OCI-LY1 (cell line): ENCODE results near the gene RASGRF2.

Experiments used
- H2AFZ ChIP-seq: fragments of 200-600 bp; sonication (generic), shearing (Covaris generic); 2 replicates; pipeline ENCODE4 v1.6.0; 2014; ENCODE audit warnings: antibody characterized with exemption, mild to moderate bottlenecking, low read length
- H3F3A ChIP-seq: fragments of 200-600 bp; sonication (generic), shearing (Covaris generic); 2 replicates; pipeline ENCODE4 v1.6.0; 2014; ENCODE audit warnings: mild to moderate bottlenecking, antibody characterized with exemption, low read length, moderate library complexity; ENCODE audit not compliant: insufficient read depth
- H3K27ac ChIP-seq: fragments of 200-600 bp; sonication (generic); 2 replicates; pipeline ENCODE4 v1.5.1; 2014; ENCODE audit warnings: low read length, mixed run types, mild to moderate bottlenecking, low read depth; ENCODE audit not compliant: poor library complexity, severe bottlenecking
- H3K27me3 ChIP-seq: fragments of 200-600 bp; sonication (generic); 2 replicates; pipeline ENCODE4 v1.6.0; 2014; ENCODE audit warnings: antibody characterized with exemption, mild to moderate bottlenecking, low read length, moderate library complexity; ENCODE audit not compliant: insufficient read depth
- H3K36me3 ChIP-seq: fragments of 200-600 bp; sonication (generic); 2 replicates; pipeline ENCODE4 v1.6.1; 2014; ENCODE audit warnings: mild to moderate bottlenecking, antibody characterized with exemption, low read length, moderate library complexity, mixed read lengths; ENCODE audit not compliant: insufficient read depth
- H3K4me1 ChIP-seq: fragments of 200-600 bp; sonication (generic); 2 replicates; pipeline ENCODE4 v1.5.1; 2014; ENCODE audit warnings: mild to moderate bottlenecking, low read length, moderate library complexity; ENCODE audit not compliant: insufficient read depth, severe bottlenecking
- H3K4me2 ChIP-seq: fragments of 200-600 bp; sonication (generic), shearing (Covaris generic); 2 replicates; pipeline ENCODE4 v1.6.1; 2014; ENCODE audit warnings: low read length
- H3K4me3 ChIP-seq: fragments of 200-600 bp; sonication (generic); 2 replicates; pipeline ENCODE4 v1.5.1; 2014; ENCODE audit warnings: low read length, low read depth, mild to moderate bottlenecking, mixed read lengths; ENCODE audit not compliant: poor library complexity, severe bottlenecking
- H3K79me2 ChIP-seq: fragments of 200-600 bp; shearing (Covaris generic); 2 replicates; pipeline ENCODE4 v1.6.1; 2016; ENCODE audit warnings: mixed run types, low read length, mixed read lengths; ENCODE audit not compliant: insufficient read depth
- H3K9ac ChIP-seq: fragments of 200-600 bp; sonication (generic), shearing (Covaris generic); 2 replicates; pipeline ENCODE4 v1.6.1; 2014; ENCODE audit warnings: mild to moderate bottlenecking, low read length, mixed read lengths
- H3K9me2 ChIP-seq: fragments of 200-600 bp; sonication (generic), shearing (Covaris generic); 2 replicates; pipeline ENCODE4 v1.6.1; 2014; ENCODE audit warnings: low read depth, mild to moderate bottlenecking, low read length, mixed read lengths
- H3K9me3 ChIP-seq: fragments of 200-600 bp; shearing (Covaris generic); 2 replicates; pipeline ENCODE4 v1.6.1; 2014; ENCODE audit warnings: low read length, mixed read lengths
- H4K20me1 ChIP-seq: fragments of 200-600 bp; sonication (generic), shearing (Covaris generic); 2 replicates; pipeline ENCODE4 v1.6.0; 2016; ENCODE audit warnings: mild to moderate bottlenecking, low read length; ENCODE audit not compliant: insufficient read depth
- EZH2 ChIP-seq: fragments of 200-600 bp; sonication (generic), shearing (Covaris generic); IDR thresholded peaks from 2 replicates; pipeline ENCODE4 v1.8.0; 2017; ENCODE audit warnings: borderline replicate concordance, mixed run types, mild to moderate bottlenecking, antibody characterized with exemption, low read length, moderate library complexity, mixed read lengths
- TF ChIP-seq, protein P1 (sequence below): fragments of 200-600 bp; sonication (generic), shearing (Covaris generic); IDR thresholded peaks from 2 replicates; pipeline ENCODE4 v1.5.1; 2017; ENCODE audit warnings: mild to moderate bottlenecking, antibody characterized with exemption, low read length, moderate library complexity, mixed read lengths

Gene RASGRF2

DNA sequence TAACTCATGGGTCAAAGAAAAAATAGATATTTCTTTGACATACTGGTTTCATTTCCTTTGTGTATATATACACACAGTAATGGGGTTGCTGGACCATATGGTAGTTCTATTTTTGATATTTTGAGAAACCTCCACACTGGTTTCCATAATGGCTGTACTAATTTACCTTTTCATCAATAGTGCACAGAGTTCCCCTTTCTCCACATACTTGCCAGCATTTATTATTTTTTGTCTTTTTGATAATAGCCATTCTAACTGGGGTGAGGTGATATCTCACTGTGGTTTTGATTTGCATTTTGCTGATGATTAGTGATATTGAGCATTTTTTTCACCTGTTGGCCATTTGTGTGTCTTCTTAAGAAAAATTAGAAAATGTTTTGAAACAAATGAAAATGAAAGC, 194.6 kb downstream of the RASGRF2 start:
- H3K27ac ChIP-seq: no peak overlapping the region
- no peak for TF ChIP-seq EZH2
- TF ChIP-seq, protein P1, sequence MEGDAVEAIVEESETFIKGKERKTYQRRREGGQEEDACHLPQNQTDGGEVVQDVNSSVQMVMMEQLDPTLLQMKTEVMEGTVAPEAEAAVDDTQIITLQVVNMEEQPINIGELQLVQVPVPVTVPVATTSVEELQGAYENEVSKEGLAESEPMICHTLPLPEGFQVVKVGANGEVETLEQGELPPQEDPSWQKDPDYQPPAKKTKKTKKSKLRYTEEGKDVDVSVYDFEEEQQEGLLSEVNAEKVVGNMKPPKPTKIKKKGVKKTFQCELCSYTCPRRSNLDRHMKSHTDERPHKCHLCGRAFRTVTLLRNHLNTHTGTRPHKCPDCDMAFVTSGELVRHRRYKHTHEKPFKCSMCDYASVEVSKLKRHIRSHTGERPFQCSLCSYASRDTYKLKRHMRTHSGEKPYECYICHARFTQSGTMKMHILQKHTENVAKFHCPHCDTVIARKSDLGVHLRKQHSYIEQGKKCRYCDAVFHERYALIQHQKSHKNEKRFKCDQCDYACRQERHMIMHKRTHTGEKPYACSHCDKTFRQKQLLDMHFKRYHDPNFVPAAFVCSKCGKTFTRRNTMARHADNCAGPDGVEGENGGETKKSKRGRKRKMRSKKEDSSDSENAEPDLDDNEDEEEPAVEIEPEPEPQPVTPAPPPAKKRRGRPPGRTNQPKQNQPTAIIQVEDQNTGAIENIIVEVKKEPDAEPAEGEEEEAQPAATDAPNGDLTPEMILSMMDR: no peak
- H3K9me2 ChIP-seq: no peaks in the 10 kb centered on the region
- H3K79me2 ChIP-seq: no peaks in the 10 kb centered on the region
- no peaks in the 10 kb centered on the region for H3K4me1 ChIP-seq
- no peak overlapping the region for H3K9ac ChIP-seq
- no peaks in the 10 kb centered on the region for H4K20me1 ChIP-seq
- 0 out of 2 replicates have a peak, but pooled peaks cover 3% of the 10 kb centered on the region for H3K9me3 ChIP-seq
- H3K4me3 ChIP-seq: no peak overlapping the region
- H3K4me2 ChIP-seq: no peak overlapping the region
- H2AFZ ChIP-seq: no peak overlapping the region
- H3K27me3 ChIP-seq: no peaks in the 10 kb centered on the region
- H3F3A ChIP-seq: no peaks in the 10 kb centered on the region
- H3K36me3 ChIP-seq: no peaks in the 10 kb centered on the region

- H3K4me3 ChIP-seq: no peak overlapping the region
- no peaks in the 10 kb centered on the region for H3K9me2 ChIP-seq
- H4K20me1 ChIP-seq: no peaks in the 10 kb centered on the region
- no peak overlapping the region for H3K27ac ChIP-seq
- H3K9me3 ChIP-seq: 0 out of 2 replicates have a peak, but pooled peaks cover 3% of the 10 kb centered on the region
- no peak overlapping the region for H3K9ac ChIP-seq
- no peak overlapping the region for H2AFZ ChIP-seq
- no peaks in the 10 kb centered on the region for H3K4me1 ChIP-seq
- H3K79me2 ChIP-seq: no peaks in the 10 kb centered on the region
- TF ChIP-seq, protein P1: no peak
- no peak for TF ChIP-seq EZH2
- H3K27me3 ChIP-seq: peaks cover 6% of the 10 kb centered on the region; the same call in 1 of the 2 replicates
- no peaks in the 10 kb centered on the region for H3F3A ChIP-seq
- no peaks in the 10 kb centered on the region for H3K36me3 ChIP-seq
- no peak overlapping the region for H3K4me2 ChIP-seq
These were observed 196.6 kb downstream of the RASGRF2 start for GRCh38 chr5:81156732-81157131.

DNA sequence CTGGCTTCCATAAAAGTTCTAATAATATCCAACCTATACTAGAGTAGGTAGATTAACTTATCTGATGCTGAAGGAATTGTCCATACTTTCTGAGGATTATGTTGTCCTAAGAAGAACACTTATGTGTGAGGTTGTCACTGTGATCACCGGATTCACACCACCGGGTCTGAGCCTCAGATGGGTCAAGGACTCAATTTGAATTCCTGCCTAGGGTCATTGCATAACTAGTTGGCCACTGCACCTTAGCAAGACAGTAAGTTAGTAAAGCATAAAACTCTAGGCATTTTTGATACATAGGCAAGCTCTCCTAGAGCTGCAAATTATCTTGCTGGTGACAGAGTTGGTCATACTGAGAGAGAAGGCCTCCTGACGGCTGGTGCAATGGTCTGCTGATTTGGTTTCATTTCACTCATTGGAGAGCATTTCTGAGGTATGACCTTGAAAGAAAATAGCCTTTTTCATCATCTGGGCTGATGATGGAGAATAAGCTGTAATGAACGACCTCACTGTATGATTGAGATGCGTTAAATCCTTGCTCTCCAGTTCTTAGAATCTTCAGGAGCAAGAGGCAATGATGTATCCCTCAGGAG, 200.9 kb downstream of the RASGRF2 start:
- no peaks in the 10 kb centered on the region for H4K20me1 ChIP-seq
- no peak overlapping the region for H3K4me2 ChIP-seq
- TF ChIP-seq EZH2: no peak
- TF ChIP-seq, protein P1: no peak
- no peak overlapping the region for H3K27ac ChIP-seq
- H3K9me3 ChIP-seq: no peaks in the 10 kb centered on the region
- H3K36me3 ChIP-seq: no peaks in the 10 kb centered on the region
- H3K27me3 ChIP-seq: peaks cover 6% of the 10 kb centered on the region; the same call in 1 of the 2 replicates
- no peak overlapping the region for H2AFZ ChIP-seq
- H3K9me2 ChIP-seq: no peaks in the 10 kb centered on the region
- no peaks in the 10 kb centered on the region for H3K4me1 ChIP-seq
- no peak overlapping the region for H3K9ac ChIP-seq
- H3F3A ChIP-seq: no peaks in the 10 kb centered on the region
- no peak overlapping the region for H3K4me3 ChIP-seq
- no peaks in the 10 kb centered on the region for H3K79me2 ChIP-seq
